NCI-H2196 treated with DMSO at 0.1 percent for 48 hours (cell line): Measurements from ENCODE around the gene NFIA.
A peak's percentile ranks its signal among the peaks of the same experiment; 100 is the strongest.

ENCODE experiments used
- DNase-seq: peaks from one replicate; lab custom pipeline; 2025; ENCODE audit not compliant: unreplicated experiment; lab: John Stamatoyannopoulos, UW

Gene NFIA

DNA sequence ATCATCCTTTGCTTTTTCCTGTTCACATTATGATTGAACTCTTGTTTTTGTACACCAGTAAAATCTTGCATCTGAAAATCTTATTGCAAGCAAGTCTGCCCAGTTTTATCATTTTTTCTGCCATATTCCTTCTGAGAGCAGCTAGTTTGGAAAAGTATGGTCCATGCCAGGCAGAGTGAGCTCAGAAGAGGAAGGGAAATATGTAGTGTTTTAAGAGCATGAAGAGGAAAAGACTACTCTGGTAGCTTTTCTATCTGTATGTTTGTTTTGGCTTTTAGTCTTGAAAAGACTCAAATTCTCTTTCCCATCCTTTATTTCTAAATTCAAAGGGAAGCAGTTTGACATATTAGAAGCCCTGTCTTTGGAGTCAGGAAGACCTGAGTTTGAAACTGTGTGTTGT, 125.8 kb downstream of the NFIA start:
- no peak for DNase-seq

DNA sequence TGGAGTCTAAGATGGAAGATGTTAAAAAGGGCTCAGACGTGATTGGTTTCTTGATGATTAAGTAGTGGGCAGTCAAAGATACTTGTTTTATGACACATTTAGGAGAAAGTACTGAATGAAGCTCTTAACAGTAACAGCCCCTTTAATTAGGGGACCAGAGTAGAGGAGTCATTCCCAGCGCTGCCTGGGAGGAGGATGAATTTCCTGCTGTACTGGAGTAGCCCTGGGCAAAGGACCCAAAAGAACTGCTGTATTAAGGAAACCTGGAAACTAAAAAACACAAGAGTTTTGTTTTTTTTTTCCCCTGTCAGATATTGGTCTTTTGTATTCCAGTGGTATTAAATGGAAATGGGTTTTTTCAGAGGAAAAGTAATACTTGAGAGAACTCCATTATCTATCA, 126.5 kb downstream of the NFIA start:
- no peak for DNase-seq

DNA sequence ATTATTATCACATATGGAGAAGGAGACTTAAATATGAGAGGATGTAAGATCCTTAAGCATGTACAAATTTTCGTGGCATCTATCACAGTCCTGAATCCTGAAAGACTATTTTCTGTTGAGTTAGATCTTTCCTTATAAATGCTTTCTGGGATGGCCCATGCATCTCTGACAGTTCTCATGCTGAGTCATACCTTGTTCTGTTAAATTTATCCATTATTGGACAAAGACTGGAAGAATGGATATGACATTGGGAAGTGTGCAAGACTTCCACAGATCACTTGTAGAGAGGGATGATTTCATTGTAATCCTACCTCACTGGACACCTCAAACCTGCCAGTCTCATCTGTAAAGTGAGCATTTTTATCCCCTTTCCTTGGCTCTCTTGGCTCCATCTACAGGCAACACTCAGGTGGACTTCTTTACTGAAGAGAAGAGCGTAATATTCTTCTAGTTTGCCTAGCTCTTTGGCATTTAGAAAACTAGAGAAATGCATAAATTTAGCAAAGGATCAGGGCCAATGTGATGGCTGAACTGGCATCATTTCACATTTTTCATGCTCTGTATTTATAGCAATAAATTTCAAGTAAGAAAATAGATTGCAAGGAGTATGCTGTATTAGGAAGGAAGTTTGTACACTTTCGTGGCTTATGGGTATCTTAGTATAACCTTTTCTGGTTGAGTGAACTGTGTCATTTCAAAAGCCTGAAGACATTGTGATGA, 128.2 kb downstream of the NFIA start:
- DNase-seq, result no peak

DNA sequence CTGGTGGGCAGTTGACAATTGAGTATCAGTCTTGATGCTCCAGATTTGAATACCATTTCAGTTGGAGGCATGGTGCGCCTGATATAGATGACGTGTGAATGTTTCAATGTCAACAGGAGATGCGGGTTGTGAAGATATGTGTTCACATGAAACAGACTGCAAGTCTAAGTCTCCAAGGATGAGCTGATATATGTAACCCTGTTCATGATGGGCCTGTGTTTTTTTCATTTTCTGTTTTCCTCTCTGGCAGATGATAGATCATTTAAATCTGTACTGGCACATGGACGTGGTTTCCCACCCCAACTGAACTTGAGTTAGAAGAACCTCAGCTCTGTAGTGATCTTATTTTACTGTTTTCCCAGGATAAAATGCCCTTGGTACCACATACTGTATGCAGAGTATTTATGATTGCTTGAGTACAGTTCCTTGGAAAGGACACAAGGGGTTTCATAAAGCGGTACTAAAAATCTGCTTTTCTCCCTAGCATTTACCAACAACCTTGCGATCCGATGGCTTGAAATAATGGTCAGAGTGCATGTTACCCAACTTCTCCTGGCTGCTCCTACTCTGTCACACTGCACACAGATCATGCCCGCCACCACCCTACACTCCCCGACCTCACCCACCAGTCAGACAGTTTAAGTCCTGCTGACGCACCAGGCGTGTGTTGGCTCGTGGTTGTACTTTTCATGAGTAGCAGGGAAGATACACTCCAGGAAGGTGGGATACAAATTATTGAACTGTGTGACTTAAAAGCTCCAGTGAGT, 131.1 kb downstream of the NFIA start:
- no peak for DNase-seq

DNA sequence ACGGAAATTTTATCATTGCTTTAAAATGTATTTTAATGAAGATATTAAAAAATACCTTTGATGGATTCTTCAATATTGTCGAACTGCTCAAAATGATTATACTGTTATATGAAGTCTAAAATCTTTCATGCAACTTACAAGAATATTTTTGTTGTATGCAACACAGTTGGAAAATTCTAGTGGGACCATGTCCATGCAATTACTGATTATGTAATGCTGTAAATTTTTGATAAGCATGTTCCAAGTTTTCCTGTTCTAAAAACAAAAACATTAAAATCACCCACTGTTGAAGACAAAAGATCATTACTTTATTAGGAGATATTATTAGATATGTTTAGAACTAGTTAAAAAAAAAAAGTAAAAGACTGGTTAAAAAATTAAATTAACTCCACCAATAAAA, 132.8 kb downstream of the NFIA start:
- no peak for DNase-seq

DNA sequence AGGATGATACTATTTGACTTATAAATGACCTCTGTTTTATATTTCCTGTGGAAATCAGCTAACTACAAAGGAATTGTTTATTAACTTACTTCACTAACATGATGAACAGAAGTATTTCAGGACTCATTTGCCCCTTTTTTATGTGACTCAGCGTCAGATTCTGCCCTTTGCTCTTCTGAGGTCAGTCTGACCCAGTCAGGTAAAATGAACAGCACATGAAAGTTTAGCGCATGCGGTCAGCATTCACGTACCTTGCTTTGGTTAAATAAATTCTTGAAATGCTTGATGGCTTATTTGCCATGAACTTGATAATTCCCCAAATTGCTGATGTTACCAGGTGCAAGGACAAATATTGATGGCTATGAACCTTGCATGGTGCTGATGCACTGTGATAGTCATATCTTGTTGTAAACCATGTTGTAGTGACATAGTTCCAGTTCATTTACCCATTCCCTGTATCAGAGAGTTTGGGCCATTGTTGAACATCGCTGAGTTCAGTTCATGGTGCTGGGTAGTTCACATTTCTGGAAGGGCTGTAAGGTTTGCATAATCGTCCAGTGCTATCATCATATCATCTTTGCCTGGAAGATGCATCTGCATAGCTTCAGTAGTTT, 133.4 kb downstream of the NFIA start:
- DNase-seq, result no peak

DNA sequence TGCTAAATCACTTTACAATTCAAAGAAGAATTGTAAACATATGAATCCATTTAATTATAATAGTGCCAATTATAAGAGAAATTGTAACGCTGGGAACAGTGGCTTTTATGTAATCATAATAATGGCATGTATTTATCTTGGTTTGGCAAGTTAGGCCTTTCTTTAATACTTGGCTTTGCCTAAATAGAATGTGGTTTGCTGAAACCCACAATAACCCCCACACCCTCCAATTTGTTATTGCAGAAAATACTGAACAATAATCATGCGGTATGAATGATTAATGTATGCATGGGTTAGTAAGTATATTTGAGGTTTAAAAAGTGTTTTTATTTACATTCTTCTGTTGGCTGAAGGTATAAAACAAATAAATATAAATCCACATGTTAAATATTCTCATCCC, 138.2 kb downstream of the NFIA start:
- no peak for DNase-seq

DNA sequence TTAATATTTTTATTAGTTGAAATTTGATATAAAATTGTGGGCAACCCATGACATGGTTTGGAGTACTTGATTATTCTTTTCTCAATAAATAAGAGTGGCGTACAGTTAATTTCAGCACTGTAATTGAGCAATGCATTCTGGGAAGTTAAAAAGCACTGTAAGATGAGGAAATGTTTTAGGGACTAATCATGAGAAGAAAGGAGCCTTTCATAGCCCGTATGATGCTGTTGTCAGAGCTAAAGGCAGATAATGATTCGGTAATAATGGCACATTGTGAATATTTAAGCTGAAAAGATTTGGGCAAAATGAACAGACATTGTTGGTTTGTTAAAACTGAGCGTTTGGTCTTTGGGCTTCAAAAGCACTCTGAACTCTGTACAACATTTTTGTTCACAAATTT, 139.3 kb downstream of the NFIA start:
- no peak for DNase-seq

DNA sequence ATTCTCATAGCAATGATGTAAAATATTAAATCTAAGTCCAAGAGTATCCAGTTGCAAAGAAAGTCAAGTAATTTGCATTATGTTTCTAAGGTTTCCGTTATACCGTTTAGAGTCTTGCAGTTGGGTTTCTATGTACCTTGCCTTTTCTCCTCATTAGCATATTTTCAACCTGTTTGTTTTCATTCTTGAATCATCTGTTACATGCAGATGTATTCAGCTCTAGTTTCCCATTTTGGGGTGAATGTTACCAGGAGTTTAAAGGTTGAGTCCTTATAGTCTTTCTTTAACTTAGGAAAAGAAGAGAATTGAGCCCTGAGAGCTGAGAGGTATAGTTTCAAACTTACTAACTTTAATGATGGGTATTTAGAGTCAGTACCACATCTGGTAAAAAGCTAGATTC, 139.9 kb downstream of the NFIA start:
- no peak for DNase-seq

DNA sequence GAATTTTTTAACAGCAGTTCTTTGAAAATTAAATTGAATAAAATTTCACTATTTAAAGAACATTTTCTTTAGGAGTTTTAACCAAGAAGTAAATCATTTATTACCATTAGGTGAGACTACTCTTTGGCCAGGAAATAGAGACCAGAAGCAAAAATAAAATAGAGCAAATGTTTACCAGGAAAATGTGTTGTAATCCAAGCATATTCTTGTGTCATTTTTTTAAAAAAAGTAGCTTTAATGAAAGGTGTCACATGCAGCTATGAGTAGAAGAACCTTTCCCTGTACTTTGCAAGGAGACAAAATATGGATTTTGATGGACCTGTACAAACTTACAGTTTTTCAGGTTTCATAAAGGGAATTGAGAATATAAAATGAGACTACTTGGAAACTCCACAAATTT, 140.8 kb downstream of the NFIA start:
- DNase-seq, result no peak

DNA sequence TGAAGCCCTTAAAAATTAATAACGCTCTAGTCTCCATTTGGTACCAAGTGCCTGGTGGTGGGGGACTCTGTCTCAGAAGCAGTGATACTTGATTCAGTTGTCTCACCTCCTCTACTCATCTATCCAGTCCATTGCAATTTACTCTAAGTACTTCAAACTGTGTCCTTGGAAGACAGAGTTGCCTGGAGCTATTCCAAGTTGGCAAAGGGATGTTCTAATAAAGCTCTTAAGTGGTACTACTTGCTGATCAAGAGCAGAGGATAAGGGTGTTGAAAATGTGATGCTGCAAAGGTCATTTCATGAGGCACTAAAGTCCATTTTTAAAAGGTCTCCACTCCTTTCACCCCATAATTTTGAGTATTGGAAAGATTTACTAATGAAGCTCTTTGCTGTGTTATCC, 142.2 kb downstream of the NFIA start:
- peak; percentile 35 for DNase-seq

DNA sequence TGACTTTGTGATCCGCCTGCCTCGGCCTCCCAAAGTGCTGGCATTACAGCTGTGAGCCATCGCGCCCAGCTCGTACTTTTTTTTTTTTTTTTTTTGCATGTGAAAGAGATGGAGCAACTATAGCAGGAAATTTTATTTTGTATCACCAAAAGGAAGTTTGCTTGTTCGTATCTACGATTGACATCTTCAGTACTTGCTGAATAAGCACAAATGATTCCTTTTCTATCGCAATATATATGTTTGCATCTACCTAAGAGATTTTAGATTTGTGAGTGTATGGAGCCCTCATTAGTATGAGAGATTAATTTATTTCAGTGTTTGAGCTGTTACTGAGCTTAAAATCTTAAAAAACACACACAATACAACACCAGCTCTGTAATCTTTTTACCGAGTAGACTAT, 143.1 kb downstream of the NFIA start:
- no peak for DNase-seq

DNA sequence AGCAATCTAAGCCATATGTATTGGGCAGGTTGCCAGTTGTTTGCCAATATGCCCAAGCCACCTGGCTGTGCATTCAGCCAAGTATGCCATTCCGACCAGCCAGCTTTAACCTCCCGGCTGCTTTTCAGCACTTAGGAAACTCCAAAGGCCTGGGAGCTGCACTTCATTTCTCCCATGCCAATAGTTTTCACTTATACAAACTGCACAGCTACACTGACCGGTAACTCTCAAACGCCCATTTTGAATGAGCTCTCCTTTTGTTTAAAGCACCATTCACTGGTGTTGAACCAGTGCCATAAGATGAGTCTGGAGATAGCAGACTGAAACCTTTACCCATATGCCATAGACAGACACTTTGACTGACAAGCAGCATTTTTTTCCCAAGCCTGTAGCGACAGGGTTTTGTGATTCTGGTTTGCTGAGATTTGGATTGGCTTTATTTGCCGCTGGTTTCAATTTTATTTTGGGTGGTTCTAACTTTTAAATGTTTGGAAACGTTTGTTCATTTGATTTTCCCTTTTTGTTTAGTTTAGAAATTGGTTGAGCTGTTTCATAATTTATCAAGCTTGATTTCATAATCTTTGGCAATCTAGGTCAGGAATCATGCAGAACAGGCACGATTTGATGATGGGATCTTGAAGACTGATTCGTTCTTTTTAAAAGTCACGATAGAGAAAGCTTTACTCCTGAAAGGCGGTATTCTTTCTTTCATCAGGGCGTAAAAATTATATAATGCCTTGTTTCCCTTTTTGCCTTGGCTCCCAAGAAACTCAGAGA, 144.6 kb downstream of the NFIA start:
- DNase-seq, result peak; percentile 65

DNA sequence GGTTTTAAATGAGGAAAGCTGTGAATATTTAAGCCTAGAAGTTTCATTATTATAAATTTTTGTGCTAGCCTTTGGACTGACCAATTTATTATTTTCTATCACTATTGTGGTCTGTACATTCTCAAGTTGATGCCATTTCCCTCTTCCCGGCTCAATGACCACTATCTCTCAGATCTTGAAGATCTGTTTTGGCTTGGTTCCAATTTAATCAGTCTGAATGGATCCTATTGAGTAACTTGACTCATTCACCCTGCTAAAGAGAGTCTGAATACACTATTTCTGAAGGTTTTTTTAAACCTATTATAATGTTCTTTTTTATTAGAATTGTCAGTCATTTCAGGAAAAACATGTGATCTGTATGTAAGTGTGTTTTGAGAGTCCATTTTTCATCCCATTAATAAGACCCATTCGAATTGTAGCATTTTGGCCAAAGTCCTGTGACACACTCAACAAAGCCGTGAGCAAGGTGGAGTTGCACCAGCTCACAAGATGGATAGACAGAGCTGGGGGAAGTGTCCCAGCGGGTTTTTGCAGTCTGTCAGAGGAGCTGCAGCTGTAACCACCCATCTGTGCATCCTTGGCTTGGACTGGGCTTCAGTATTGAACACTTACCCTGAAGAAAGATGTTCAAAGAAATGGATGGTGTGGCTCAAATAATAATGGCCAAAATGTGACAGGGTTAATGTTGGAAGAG, 145.6 kb downstream of the NFIA start:
- DNase-seq, result no peak

DNA sequence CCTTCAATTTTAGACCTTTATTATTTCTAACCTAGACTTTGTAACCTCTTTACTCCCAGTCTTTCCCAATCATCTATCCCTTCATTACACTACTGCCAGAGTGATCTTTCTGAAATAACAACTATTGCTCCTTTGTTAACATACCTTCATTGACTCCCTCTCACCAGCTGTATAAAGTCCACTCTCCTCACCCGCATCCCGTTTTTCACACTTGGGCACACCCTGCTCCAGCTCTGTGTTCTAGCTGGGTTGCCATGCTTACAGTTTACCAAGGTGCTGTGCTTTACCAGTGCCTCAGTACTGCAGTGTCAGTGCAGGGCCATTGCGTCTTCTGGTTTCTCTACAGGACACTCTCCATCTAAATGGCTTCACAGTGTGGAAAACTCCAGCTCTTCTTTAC, 148.2 kb downstream of the NFIA start:
- no peak for DNase-seq

DNA sequence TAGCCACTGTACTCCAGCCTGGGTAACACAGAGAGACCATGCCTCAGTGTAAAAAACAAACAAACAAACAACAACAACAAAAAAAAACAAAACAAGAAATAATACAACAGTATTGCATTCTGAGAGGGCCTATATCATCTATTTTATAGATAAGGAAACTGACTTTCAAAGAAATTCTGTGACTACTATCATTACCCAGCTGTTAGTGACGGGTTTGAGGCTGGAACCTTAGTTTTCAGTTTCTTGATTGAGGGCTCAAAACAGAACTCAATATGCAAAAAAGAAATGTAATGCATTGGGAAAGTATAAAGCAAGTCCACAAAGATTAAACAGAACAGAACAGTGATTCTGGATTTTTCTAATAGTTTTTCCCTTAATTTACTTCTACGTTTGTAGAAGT, 149.4 kb downstream of the NFIA start:
- DNase-seq, result no peak

DNA sequence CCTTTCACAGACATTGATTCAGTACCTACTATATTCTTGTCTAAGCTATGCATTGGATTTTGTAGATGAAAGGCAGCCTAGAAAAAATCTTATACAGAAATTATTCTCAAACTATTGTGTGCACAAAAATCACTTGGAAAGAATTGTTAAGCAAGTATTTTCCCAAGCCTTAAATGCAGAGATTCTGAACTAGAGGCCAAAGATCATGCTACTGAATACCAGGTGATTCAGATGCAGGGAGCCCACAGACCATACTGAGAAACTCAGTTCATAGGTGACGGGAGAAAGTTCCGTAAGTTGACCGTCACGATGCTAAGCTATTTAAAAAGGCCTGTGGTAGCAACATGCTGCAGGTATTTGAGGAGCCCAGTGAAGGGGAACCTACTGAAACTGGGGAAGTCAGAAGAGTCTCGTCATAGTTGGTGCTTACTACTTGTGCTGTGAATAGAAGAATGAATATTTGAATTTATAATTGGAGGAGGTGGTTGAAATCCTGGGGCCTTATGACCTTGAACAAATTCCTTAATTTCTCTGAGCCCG, 150.8 kb downstream of the NFIA start:
- DNase-seq, result no peak

DNA sequence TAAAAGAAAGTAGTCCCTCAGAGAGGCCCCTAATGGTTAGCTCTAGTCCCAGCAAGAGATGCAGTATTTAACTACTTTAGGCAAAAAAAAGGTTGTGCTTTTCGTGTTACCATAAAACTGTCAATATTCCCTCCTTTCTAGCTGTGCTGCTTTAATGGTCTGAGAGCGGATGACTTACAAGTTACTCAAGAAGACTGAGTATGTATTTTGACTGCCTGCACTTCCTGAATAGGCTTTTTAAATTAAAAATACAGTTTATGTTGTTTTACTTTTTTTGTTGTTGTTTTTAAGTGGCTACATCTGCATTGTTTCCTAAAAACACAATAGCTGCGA, 152.2 kb downstream of the NFIA start:
- DNase-seq, result no peak

DNA sequence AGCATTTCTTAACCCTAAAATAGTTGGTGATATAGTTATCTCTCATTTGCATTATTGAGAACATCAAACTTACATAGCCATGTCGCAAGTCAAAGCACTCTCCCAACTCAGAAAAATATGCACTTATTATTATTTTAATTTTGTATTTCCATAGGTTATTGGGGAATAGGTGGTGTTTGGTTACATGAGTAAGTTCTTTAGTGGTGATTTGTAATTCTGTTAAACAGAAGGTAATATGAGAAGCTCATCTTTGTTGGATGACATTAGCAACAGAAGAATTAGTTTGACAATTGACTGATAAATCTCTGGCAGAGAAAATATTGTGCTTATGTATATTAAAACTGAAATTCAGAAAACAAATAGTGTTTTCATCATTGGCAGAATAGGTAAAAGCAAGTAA, 154.8 kb downstream of the NFIA start:
- no peak for DNase-seq

DNA sequence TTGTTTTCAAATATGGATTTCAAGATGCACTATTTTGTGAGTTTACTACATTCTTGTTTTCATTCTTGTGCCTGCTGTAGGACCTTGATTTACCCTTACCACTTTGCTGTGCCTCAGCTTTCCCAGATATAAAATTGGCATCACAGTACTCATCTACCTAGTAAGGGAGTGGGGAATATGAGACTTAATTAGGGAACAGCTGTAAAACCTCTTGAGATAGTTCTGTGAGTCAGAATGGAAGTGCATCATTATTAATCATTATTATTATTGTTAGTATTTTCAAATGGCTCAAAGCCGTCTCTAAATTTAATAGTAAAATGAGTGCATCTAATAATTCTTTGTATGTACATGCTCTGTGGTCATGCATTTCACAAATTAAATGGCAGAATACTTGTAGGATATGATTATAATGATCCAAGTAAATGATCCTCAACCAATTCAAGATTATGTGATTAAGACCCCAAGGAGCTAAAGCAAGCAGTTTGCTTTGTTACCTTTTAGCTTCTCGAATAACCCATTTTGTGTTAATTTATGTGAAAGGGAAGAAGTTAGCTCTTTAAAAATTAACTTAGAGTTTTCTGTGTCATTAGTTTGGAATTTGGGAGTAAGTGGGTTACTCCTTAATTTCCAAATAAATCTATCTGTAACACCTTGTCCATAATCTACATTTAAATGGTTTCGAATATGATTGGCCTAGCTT, 155.4 kb downstream of the NFIA start:
- DNase-seq, result no peak
